Mesenchymal stem cell (in vitro differentiated cells and primary cell): ENCODE results near the gene SST.

Experiments used
- DNase-seq: peaks from one replicate; pipeline ENCODE4 v3.0.0-alpha.2; 2013
- H2AFZ ChIP-seq: one replicate; pipeline ENCODE4 v1.6.1; 2013; ENCODE audit warnings: low read depth, mild to moderate bottlenecking, control low read depth, inconsistent platforms, low read length, moderate library complexity
- H2AK5ac ChIP-seq: 2 replicates; pipeline ENCODE4 v1.6.1; 2013; ENCODE audit warnings: low read length, moderate library complexity, mild to moderate bottlenecking, inconsistent platforms; ENCODE audit not compliant: severe bottlenecking
- H2BK120ac ChIP-seq: one replicate; pipeline ENCODE4 v1.6.1; 2013; ENCODE audit warnings: low read depth, mild to moderate bottlenecking, inconsistent platforms, low read length, moderate library complexity
- H2BK12ac ChIP-seq, 2 experiments: one replicate each; pipeline ENCODE4 v1.6.1; 2013; ENCODE audit warnings: inconsistent platforms in 2 of 2, low read length in 2 of 2, mild to moderate bottlenecking in 2 of 2, moderate library complexity in 2 of 2, control low read depth in 1 of 2
- H2BK15ac ChIP-seq: one replicate; pipeline ENCODE4 v1.6.1; 2013; ENCODE audit warnings: mild to moderate bottlenecking, low read depth, inconsistent platforms; ENCODE audit not compliant: poor library complexity, severe bottlenecking
- H2BK5ac ChIP-seq: 2 replicates; pipeline ENCODE4 v1.6.1; 2013; ENCODE audit warnings: low read depth, mild to moderate bottlenecking, low read length, control low read depth, inconsistent platforms; ENCODE audit not compliant: poor library complexity, severe bottlenecking
- H3K14ac ChIP-seq, 2 experiments: one replicate each; pipeline ENCODE4 v1.6.1; 2013; ENCODE audit warnings: inconsistent platforms in 2 of 2, low read length in 2 of 2, control low read depth in 1 of 2, mild to moderate bottlenecking in 1 of 2, moderate library complexity in 1 of 2
- H3K18ac ChIP-seq, 2 experiments: one replicate each; pipeline ENCODE4 v1.6.1; 2013; ENCODE audit warnings: inconsistent platforms in 2 of 2, low read length in 2 of 2, control low read depth in 1 of 2, low read depth in 1 of 2, mild to moderate bottlenecking in 1 of 2
- H3K23ac ChIP-seq, 2 experiments: one replicate each; pipeline ENCODE4 v1.6.1; 2013; ENCODE audit warnings: inconsistent platforms in 2 of 2, low read length in 2 of 2, mild to moderate bottlenecking in 2 of 2, moderate library complexity in 2 of 2, control low read depth in 1 of 2
- H3K27ac ChIP-seq: 2 replicates; pipeline ENCODE4 v1.5.1; 2013; ENCODE audit warnings: mild to moderate bottlenecking, moderate library complexity, low read length, control low read depth, inconsistent platforms; ENCODE audit not compliant: poor library complexity, severe bottlenecking
- H3K27me3 ChIP-seq, 2 experiments: 2 replicates each; pipeline versions ENCODE4 v1.6.1 to v1.7.0; 2013; ENCODE audit warnings: low read length in 2 of 2, mild to moderate bottlenecking in 2 of 2, moderate library complexity in 2 of 2, control low read depth in 1 of 2, inconsistent platforms in 1 of 2; ENCODE audit not compliant: control insufficient read depth in 1 of 2, insufficient read depth in 1 of 2
- H3K36me3 ChIP-seq, 2 experiments: 2 replicates each; pipeline versions ENCODE4 v1.6.1 to v1.7.0; 2013; ENCODE audit warnings: low read length in 2 of 2, control low read depth in 1 of 2, inconsistent platforms in 1 of 2, low read depth in 1 of 2, mild to moderate bottlenecking in 1 of 2; ENCODE audit not compliant: insufficient read depth in 2 of 2, control insufficient read depth in 1 of 2
- H3K4ac ChIP-seq, 2 experiments: one replicate each; pipeline ENCODE4 v1.6.1; 2013; ENCODE audit warnings: inconsistent platforms in 2 of 2, low read length in 2 of 2, mild to moderate bottlenecking in 2 of 2, moderate library complexity in 2 of 2, control low read depth in 1 of 2, low read depth in 1 of 2
- H3K4me1 ChIP-seq: 2 replicates; pipeline ENCODE4 v1.6.1; 2013; ENCODE audit warnings: low read depth, low read length, control low read depth; ENCODE audit not compliant: control insufficient read depth, insufficient read depth
- H3K4me2 ChIP-seq: 2 replicates; pipeline ENCODE4 v1.6.1; 2013; ENCODE audit warnings: low read length, mild to moderate bottlenecking, inconsistent platforms; ENCODE audit not compliant: poor library complexity, severe bottlenecking
- H3K4me3 ChIP-seq, 2 experiments: 2 replicates each; pipeline versions ENCODE4 v1.5.1 to v1.7.0; 2013; ENCODE audit warnings: low read length in 2 of 2, mild to moderate bottlenecking in 2 of 2, control low read depth in 1 of 2, low read depth in 1 of 2; ENCODE audit not compliant: insufficient read depth in 1 of 2
- H3K79me1 ChIP-seq: replicated peaks from 2 replicates; pipeline ENCODE4 v1.6.1; 2013; ENCODE audit warnings: mild to moderate bottlenecking, control low read depth, low read length, inconsistent platforms; ENCODE audit not compliant: poor library complexity, severe bottlenecking
- H3K9ac ChIP-seq: 2 replicates; pipeline ENCODE4 v1.7.0; 2013; ENCODE audit warnings: mild to moderate bottlenecking, low read length, moderate library complexity
- H3K9me3 ChIP-seq: 2 replicates; pipeline ENCODE4 v1.7.0; 2013; ENCODE audit warnings: mild to moderate bottlenecking, low read length; ENCODE audit not compliant: control insufficient read depth
- H4K8ac ChIP-seq: one replicate; pipeline ENCODE4 v1.6.1; 2013; ENCODE audit warnings: inconsistent platforms, mild to moderate bottlenecking, low read length, moderate library complexity
- H4K91ac ChIP-seq: one replicate; pipeline ENCODE4 v1.6.1; 2013; ENCODE audit warnings: mild to moderate bottlenecking, low read length, inconsistent platforms
- WGBS: methylation state at CpG from one replicate; pipeline ENCODE4 v1.1.7; 2013; ENCODE audit warnings: mixed read lengths; 5-methylcytosine and 5-hydroxymethylcytosine counted together

Gene SST

DNA sequence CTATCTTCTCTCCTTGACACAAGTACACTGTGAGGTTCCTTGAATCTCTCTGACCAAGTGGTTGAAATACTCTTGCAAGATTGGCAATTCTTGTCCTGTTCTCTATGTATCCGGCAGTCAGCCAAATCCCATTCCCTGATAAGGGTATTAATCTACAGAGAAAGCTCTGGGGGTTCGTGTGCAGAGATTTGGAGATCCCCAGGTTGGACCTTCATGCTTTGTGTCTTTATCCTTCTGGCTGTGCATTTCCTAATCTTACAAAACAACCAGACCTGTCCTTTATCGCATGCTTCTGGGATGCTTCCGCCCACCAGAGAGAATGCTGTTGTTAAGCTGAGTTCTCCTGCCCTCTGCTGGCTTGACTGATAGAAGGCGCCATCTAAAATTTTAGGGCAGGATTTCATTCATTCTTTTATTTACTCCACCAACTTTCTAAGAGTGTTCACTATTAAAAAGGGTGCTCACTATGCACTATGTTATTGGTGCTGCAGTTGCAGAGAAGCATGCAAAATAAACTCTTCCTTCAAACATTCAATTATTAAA lies 8.6 kb upstream of the SST start:
- H4K8ac ChIP-seq: no peak overlapping the region
- H3K4me2 ChIP-seq: no peak overlapping the region
- H2BK12ac ChIP-seq: no peak overlapping the region
- no peak overlapping the region for H2AK5ac ChIP-seq
- H3K14ac ChIP-seq: no peak overlapping the region
- no peak overlapping the region for H3K4ac ChIP-seq
- WGBS: 22% methylated on average over 5 of the region's 5 CpGs
- H3K27ac ChIP-seq: no peak overlapping the region
- H3K79me1 ChIP-seq: no peaks in the 10 kb centered on the region
- H2BK15ac ChIP-seq: no peak overlapping the region
- DNase-seq: peak; percentile 69
- no peak overlapping the region for H2BK120ac ChIP-seq
- H3K36me3 ChIP-seq: no peaks in the 10 kb centered on the region
- no peak overlapping the region for H4K91ac ChIP-seq
- no peak overlapping the region for H2AFZ ChIP-seq
- no peak overlapping the region for H3K9ac ChIP-seq
- H2BK5ac ChIP-seq: no peak overlapping the region
- no peaks in the 10 kb centered on the region for H3K9me3 ChIP-seq
- peaks cover 4 to 12% of the 10 kb centered on the region in 2 experiments for H3K27me3 ChIP-seq
- H3K18ac ChIP-seq: no peak overlapping the region
- H3K23ac ChIP-seq: no peak overlapping the region
- H3K4me3 ChIP-seq: no peak overlapping the region
- H3K4me1 ChIP-seq: no peaks in the 10 kb centered on the region

DNA sequence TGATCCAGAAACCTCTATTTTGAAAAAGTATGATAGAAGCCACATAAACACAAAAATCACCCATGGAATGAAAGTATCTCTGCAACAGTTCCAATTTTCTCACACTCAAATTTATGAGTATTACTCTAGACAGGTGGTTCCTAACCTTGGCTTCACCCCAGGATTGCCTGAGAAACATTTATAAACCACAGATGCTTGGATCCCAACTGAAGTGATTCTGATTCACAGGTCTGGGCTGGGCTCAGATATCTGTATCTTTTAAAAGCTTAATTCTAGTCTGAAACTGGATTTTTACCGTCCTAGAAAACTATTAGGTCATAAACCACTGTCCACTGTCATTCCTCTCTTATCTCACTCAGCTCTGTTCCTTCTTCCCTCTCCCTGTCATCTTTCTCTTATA lies 7.4 kb upstream of the SST start:
- H3K79me1 ChIP-seq: no peaks in the 10 kb centered on the region
- H3K9ac ChIP-seq: no peak overlapping the region
- H2AFZ ChIP-seq: no peak overlapping the region
- no peak overlapping the region for H2BK120ac ChIP-seq
- no peaks in the 10 kb centered on the region for H3K9me3 ChIP-seq
- H4K8ac ChIP-seq: no peak overlapping the region
- DNase-seq: no peak
- no peak overlapping the region for H2AK5ac ChIP-seq
- no peak overlapping the region for H2BK5ac ChIP-seq
- no peak overlapping the region for H3K18ac ChIP-seq
- H3K27ac ChIP-seq: no peak overlapping the region
- no peak overlapping the region for H4K91ac ChIP-seq
- no peak overlapping the region for H3K4me2 ChIP-seq
- no peak overlapping the region for H3K14ac ChIP-seq
- no peak overlapping the region for H2BK12ac ChIP-seq
- no peak overlapping the region for H3K23ac ChIP-seq
- no peaks in the 10 kb centered on the region for H3K36me3 ChIP-seq
- peaks cover 7 to 24% of the 10 kb centered on the region in 2 experiments for H3K27me3 ChIP-seq
- no peaks in the 10 kb centered on the region for H3K4me1 ChIP-seq
- H3K4me3 ChIP-seq: no peak overlapping the region
- 55% methylated on average over 1 of the region's 1 CpG for WGBS
- H3K4ac ChIP-seq: no peak overlapping the region
- H2BK15ac ChIP-seq: no peak overlapping the region

DNA sequence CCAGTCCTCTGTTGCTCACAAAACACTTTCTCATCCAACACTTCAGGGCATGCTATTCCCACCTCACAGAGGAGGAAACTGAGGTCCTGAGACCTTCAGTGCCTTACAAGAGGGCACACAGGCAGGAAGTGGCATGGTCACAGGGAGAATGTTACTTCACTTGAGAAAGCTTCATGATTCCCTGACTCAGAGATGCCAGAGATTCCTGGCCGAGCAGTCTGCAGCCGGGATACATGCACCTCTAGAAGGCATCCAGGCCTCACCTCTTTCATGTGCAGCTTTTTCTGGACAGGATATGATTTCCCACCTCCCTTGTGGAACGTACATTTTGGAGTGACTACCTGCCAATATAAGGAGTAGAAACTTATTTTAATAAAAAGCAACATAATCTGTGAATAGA lies 2.8 kb upstream of the SST start:
- H3K27ac ChIP-seq: no peak overlapping the region
- H3K4me2 ChIP-seq: no peak overlapping the region
- peaks cover 4% of the 10 kb centered on the region for H3K4me1 ChIP-seq
- no peak overlapping the region for H2BK15ac ChIP-seq
- H4K8ac ChIP-seq: no peak overlapping the region
- no peak overlapping the region for H2BK120ac ChIP-seq
- WGBS: 43% methylated on average over 2 of the region's 3 CpGs
- no peak overlapping the region for H2AFZ ChIP-seq
- H3K4me3 ChIP-seq: no peak overlapping the region
- no peaks in the 10 kb centered on the region for H3K9me3 ChIP-seq
- no peak overlapping the region for H2AK5ac ChIP-seq
- no peak overlapping the region for H2BK12ac ChIP-seq
- H2BK5ac ChIP-seq: no peak overlapping the region
- H3K27me3 ChIP-seq: peaks cover 36 to 68% of the 10 kb centered on the region in 2 experiments
- no peak overlapping the region for H3K9ac ChIP-seq
- no peak overlapping the region for H4K91ac ChIP-seq
- no peak overlapping the region for H3K18ac ChIP-seq
- H3K14ac ChIP-seq: no peak overlapping the region
- H3K36me3 ChIP-seq: no peaks in the 10 kb centered on the region
- no peak for DNase-seq
- H3K79me1 ChIP-seq: no peaks in the 10 kb centered on the region
- H3K23ac ChIP-seq: no peak overlapping the region
- H3K4ac ChIP-seq: no peak overlapping the region

DNA sequence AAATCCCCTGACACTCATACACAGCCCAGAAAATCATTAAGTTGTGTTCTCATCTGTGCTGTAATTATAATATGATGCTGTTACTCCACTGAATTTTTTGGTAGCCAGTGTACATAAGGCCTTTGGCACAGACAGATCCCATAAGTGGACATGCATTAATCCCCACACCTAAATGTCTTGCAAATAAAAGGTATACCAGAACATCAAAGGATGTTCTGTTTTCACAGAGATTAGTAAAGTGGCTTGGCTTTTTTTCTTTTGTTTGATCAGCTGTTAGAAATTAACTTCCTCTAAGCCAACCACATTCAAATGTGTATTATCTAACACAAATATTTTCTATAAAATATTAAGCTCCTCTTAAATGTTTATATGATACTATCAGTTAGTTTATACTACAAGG lies 2.7 kb downstream of the SST start:
- Histone ChIP-seq H2AFZ (no peak overlapping the region), H2BK15ac (no peak overlapping the region), H3K4me2 (no peak overlapping the region), H2AK5ac (no peak overlapping the region), H3K36me3 (no peaks in the 10 kb centered on the region), H3K23ac (no peak overlapping the region), H4K8ac (no peak overlapping the region), H3K18ac (no peak overlapping the region), H3K27me3 (peaks cover 28 to 57% of the 10 kb centered on the region in 2 experiments), H2BK12ac (no peak overlapping the region), H3K9ac (no peak overlapping the region), H3K4me3 (no peak overlapping the region), H3K4ac (no peak overlapping the region), H3K79me1 (no peaks in the 10 kb centered on the region), H3K14ac (no peak overlapping the region), H3K27ac (no peak overlapping the region), H2BK5ac (no peak overlapping the region), H3K9me3 (no peaks in the 10 kb centered on the region), H3K4me1 (peaks cover 4% of the 10 kb centered on the region), H2BK120ac (no peak overlapping the region), H4K91ac (no peak overlapping the region)
- no peak for DNase-seq
